ENCODE data around the gene SAMD8.
A peak's percentile ranks its signal among the peaks of the same experiment; 100 is the strongest.

SAMD8 gene

DNA sequence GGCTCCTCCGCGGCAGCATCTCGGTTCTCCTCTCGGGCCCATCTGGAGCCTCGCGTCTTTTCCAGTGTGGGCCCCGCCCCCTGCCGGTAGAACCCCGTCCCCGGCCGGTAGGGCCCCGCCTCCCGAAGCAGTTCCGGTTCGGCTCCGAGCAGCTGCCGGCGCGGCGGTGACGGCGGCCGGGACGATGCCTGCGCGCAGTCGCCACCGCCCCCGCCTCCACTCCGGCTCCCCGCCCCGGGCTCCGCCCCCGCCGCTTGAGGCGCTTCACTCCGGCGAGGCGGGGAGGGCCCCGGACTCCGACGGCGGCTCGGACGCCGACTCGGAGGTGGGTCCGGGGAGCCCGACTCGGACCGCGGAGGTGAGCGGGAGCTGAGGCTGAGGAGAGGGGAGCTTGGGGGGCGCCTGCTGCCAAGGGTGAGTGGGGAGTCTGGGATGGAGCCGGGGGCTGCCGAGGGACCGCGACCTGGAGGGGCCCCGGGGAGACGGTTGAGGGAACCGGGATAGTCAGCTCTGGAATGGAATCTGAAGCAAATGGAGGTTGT lies at the start of gene SAMD8:
Gene SAMD8, plus strand, starts transcription at position 292 of the 542 bp plus-strand sequence. CDS start 38,873 bp downstream, outside the sequence.
- Mint-ChIP-seq H3K4me1 (ENCODE audit: low read depth) (peaks cover 43% of the 10 kb centered on the region), H3K27me3 (ENCODE audit: low read depth) (no peaks in the 10 kb centered on the region), H3K27ac (peak within 1 kb of the TSS; percentile 92), H3K4me3 (peak within 1 kb of the TSS; percentile 87), H3K9me3 (no peaks in the 10 kb centered on the region), H3K36me3 (ENCODE audit: low read depth) (no peaks in the 10 kb centered on the region)
- peak; percentile 98 for DNase-seq (ENCODE audit: low spot score)

DNA sequence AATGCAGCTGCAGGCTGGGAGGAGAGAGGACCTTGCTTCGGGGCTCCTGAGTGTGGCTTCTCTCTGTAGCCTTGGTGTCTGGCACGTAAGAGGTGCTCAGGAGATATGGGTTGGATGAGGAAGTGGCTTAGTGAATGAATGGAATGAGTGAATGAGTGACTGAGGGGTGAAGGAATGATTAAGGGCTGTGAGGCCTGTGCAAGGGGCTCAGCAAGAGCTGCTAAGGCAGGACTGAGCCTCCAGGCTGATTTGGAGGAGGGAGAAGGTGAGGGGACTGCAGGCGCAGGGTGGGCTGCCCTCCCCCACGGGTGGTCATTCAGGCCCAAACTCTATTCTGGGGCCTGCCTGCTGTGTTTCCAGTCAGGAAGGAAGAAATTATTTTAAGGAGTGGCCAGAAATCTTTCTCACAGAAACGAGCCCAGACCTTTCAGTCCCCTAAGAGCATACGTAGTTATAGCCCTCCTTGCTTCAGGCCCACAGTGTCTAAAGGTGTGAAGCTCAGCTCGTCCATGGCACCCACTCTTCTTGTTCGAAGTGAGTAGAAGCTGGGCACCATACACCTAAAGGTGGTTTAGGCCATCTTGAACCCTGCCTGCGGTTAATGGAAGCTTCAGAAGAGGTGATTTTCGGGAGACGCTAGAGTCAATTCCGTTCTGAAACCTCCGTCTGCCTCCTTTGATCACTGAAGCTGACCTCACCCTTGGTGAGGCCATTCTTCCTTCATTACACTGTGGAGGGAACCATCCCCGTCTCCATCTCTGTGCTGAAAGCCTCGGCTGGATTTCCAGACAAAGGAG lies 49.5 kb upstream of the SAMD8 start:
- no peak for DNase-seq (ENCODE audit: low spot score)
- H3K36me3 Mint-ChIP-seq (ENCODE audit: low read depth) = no peaks in the 10 kb centered on the region
- H3K4me3 Mint-ChIP-seq = no peak overlapping the region
- no peaks in the 10 kb centered on the region for H3K27me3 Mint-ChIP-seq (ENCODE audit: low read depth)
- no peaks in the 10 kb centered on the region for H3K9me3 Mint-ChIP-seq
- H3K27ac Mint-ChIP-seq = no peak overlapping the region
- H3K4me1 Mint-ChIP-seq (ENCODE audit: low read depth) = peaks cover 2% of the 10 kb centered on the region

DNA sequence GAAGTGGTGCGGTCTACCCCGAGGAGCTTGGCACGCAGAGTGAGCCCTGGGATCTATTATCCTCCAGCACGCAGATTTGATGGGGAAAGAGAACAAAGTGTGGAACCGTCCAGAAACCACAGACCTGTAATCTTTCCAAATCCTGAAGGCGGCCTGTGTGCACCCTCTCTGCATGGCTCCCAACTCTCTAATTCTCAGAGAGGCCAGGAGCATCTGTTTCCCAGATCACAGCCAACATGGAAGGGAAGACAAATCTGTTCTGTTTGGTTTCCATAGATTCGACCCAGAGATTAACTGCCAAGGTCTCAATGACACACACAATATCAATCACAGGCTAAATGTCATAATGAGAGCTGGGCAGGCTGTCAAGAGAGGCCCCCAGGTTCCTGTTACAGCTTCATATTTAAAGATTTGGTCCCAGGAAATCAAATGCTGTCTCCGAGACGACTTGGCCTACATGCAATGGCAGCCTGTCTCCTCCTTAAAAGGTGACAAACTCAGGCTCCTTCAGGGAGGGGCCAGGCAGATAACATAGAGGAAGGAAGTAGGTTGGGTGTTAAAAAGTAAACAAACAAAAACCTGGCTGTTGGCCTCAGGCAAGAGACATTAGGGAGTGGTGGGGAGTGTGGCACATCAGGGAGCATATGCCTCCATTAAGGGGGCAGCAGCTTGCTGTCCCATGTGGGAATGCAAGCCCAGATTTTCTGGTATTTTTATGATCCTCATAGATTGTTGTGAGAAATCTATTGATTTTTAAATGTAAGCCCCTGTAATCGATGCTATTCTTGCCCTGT lies 48.8 kb upstream of the SAMD8 start:
- peaks cover 2% of the 10 kb centered on the region for H3K4me1 Mint-ChIP-seq (ENCODE audit: low read depth)
- no peak for DNase-seq (ENCODE audit: low spot score)

DNA sequence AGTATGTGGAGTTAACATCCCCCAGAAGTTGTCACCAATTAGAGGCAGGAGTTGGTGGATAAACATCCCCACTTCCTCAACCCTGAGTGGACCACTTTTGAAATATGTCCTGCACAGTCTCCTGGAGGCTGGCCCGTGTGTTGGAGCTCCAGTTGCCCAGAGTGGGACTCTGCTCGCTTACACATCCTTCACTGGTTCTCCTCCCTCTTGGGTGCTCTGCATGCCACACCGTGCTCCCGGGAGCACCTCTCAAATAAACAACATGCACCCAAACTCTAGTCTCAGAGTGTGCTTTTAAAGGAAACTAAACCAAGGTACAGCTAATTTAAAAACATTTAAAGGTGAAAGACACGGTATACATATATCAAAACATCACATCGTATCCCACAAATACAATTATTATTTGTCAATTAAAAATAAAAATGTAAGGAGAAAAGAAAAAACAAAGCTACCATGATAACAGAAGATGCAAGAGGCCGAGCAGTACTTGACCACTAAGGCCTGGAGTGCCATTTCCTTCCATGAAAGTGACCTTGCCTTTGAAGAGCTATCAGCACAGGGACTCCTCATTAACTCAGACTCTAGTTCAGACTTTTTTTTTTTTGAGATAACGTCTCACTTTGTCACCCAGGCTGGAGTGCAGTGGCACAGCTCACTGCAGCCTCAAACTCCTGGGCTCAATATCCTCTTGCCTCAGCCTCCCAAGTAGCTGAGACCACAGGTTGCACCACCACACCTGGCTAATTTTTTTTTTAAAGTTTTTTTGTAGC lies 47.8 kb upstream of the SAMD8 start:
- Mint-ChIP-seq H3K27me3 (ENCODE audit: low read depth) (no peaks in the 10 kb centered on the region), H3K4me1 (ENCODE audit: low read depth) (peaks cover 2% of the 10 kb centered on the region), H3K9me3 (no peaks in the 10 kb centered on the region), H3K4me3 (no peak overlapping the region), H3K36me3 (ENCODE audit: low read depth) (no peaks in the 10 kb centered on the region), H3K27ac (no peak overlapping the region)
- DNase-seq (ENCODE audit: low spot score) = no peak

More for the DNA sequence above, 48.8 kb upstream of the SAMD8 start:
- H3K9me3 Mint-ChIP-seq = no peaks in the 10 kb centered on the region
- H3K36me3 Mint-ChIP-seq (ENCODE audit: low read depth) = no peaks in the 10 kb centered on the region
- no peak overlapping the region for H3K4me3 Mint-ChIP-seq
- H3K27me3 Mint-ChIP-seq (ENCODE audit: low read depth) = no peaks in the 10 kb centered on the region
- H3K27ac Mint-ChIP-seq = no peak overlapping the region

DNA sequence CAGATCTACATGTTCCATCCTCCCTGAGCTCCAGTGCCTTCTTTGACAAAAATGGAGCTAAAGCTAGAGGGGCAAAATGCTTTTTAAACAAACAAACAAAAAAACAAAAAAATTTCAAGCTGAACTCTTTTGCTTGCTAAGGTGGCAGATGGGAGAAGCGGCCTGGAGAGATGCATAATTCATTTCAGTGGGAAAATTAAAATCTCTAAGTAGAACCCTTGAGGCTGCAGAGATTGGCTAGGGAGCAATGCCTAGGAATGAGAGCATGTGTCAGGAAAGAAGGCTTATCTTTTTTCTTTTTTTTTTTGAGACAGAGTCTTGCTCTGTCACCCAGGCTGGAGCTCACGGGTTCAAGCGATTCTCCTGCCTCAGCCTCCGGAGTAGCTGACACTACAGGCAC lies 46.4 kb upstream of the SAMD8 start:
- H3K27me3 Mint-ChIP-seq (ENCODE audit: low read depth) = no peaks in the 10 kb centered on the region
- H3K9me3 Mint-ChIP-seq = no peaks in the 10 kb centered on the region
- no peak overlapping the region for H3K4me3 Mint-ChIP-seq
- no peak overlapping the region for H3K27ac Mint-ChIP-seq
- no peaks in the 10 kb centered on the region for H3K36me3 Mint-ChIP-seq (ENCODE audit: low read depth)
- peaks cover 2% of the 10 kb centered on the region for H3K4me1 Mint-ChIP-seq (ENCODE audit: low read depth)
- DNase-seq (ENCODE audit: low spot score) = no peak

DNA sequence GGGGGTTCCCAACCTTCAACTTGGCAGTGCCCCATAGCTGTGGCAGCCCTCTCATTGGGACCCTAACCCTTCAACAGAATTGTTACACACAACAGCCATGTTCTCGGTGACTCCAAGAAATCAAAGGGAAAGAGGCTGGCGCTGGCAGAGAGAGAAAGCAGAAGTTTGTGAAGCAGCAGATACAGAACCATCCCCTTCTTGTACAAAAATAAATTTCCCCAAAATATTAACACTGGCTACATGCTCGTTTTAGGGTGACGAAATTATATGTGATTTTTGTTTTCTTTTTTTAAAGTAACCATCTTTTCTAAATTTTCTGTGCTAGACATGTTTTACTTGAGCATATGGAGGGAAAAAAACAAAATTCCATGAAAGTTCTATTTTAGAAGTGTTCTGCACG lies 45.2 kb upstream of the SAMD8 start:
- Mint-ChIP-seq H3K4me1 (ENCODE audit: low read depth) (peaks cover 2% of the 10 kb centered on the region), H3K27me3 (ENCODE audit: low read depth) (no peaks in the 10 kb centered on the region), H3K36me3 (ENCODE audit: low read depth) (no peaks in the 10 kb centered on the region), H3K4me3 (no peak overlapping the region), H3K27ac (no peak overlapping the region), H3K9me3 (no peaks in the 10 kb centered on the region)
- no peak for DNase-seq (ENCODE audit: low spot score)

DNA sequence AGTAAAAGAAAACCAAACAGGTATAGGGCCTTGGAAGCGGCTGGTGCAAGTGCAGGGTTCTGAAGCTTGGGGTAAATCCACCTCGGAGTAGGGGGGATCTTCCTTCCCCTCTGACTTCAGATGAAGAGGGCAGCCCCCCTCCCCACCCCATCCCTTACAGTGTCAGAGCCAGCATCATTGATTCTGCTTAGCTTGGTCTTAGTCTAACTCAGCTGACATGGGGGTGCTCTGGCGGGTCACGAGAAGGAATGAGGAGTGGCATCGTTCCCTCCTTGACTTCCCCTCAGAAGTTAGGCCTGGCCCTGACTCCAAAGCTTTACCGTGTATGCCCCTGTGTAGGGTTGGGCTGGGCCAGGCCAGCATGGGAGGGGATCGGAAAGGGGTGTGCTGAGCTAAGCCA lies 44.2 kb upstream of the SAMD8 start:
- Mint-ChIP-seq H3K27me3 (ENCODE audit: low read depth) (no peaks in the 10 kb centered on the region), H3K27ac (no peak overlapping the region), H3K4me3 (no peak overlapping the region), H3K9me3 (no peaks in the 10 kb centered on the region), H3K36me3 (ENCODE audit: low read depth) (no peaks in the 10 kb centered on the region), H3K4me1 (ENCODE audit: low read depth) (peaks cover 2% of the 10 kb centered on the region)
- no peak for DNase-seq (ENCODE audit: low spot score)

DNA sequence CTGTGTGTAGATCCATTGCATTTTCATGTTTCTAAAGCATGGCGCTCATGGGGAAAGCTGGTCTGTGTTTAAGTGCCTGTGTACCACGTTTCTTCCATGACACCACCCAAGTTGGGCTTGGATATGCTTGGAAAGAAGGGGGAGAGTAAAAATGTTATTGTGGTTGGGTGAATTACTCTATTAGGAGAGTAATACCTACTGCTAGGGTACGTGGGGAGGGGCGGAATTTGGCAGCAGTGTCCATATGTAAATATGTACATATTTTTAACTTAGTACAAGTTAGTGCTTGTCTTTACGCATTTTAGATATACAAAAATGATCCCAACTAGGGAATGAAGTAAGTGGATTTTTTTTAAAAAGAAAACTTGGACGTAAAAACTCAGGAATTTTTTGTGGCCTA lies 42.9 kb upstream of the SAMD8 start:
- DNase-seq (ENCODE audit: low spot score) = no peak
- H3K36me3 Mint-ChIP-seq (ENCODE audit: low read depth) = no peaks in the 10 kb centered on the region
- H3K27ac Mint-ChIP-seq = no peak overlapping the region
- H3K27me3 Mint-ChIP-seq (ENCODE audit: low read depth) = no peaks in the 10 kb centered on the region
- H3K4me3 Mint-ChIP-seq = no peak overlapping the region
- no peaks in the 10 kb centered on the region for H3K9me3 Mint-ChIP-seq
- no peaks in the 10 kb centered on the region for H3K4me1 Mint-ChIP-seq (ENCODE audit: low read depth)

DNA sequence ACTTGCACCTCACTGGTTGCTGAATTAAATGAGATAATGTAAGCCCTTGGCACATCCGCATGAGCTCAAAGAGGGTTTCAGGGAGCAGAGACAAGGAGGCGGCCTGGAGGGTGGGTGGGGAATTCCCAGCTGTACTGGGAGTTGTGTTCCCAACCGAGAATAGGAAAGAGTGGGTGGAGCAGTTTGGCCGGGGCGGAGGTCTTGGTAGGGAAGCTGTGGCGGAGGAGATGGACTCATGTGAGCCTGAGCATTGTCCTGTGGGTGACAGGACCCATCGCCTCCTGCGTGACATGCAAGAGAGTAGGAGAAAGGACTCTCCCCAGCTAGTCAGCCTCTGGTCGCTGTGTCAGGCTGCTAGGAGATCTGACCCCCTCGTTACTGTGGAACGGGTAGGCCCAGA lies 41.0 kb upstream of the SAMD8 start:
- Mint-ChIP-seq H3K4me1 (ENCODE audit: low read depth) (peaks cover 4% of the 10 kb centered on the region), H3K36me3 (ENCODE audit: low read depth) (no peaks in the 10 kb centered on the region), H3K9me3 (no peaks in the 10 kb centered on the region), H3K27ac (no peak overlapping the region), H3K27me3 (ENCODE audit: low read depth) (no peaks in the 10 kb centered on the region), H3K4me3 (no peak overlapping the region)
- DNase-seq (ENCODE audit: low spot score) = no peak

DNA sequence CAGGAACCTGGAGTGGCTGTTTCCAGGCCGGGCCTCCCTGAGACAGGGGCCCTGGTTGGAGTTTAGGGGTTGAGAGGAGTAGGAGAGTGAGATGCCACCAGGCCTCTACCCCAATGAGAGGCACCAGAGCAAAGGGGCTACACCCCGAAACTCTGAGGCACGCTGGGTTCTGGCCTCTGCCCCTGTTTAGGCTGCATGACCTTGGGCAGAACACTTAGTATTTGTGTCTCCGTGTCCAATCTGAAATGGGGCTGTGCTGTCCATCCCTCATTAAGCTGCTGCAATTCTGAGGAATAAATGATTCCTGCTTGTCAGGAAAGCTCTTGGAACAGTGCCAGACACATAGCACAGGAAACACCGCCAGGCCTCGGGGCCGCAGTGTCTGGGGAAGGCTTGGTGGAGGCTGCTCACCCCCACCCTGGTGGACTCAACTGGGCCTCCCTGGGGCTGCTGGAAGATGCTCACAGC lies 40.5 kb upstream of the SAMD8 start:
- no peak overlapping the region for H3K27ac Mint-ChIP-seq
- no peaks in the 10 kb centered on the region for H3K27me3 Mint-ChIP-seq (ENCODE audit: low read depth)
- no peak overlapping the region for H3K4me3 Mint-ChIP-seq

DNA sequence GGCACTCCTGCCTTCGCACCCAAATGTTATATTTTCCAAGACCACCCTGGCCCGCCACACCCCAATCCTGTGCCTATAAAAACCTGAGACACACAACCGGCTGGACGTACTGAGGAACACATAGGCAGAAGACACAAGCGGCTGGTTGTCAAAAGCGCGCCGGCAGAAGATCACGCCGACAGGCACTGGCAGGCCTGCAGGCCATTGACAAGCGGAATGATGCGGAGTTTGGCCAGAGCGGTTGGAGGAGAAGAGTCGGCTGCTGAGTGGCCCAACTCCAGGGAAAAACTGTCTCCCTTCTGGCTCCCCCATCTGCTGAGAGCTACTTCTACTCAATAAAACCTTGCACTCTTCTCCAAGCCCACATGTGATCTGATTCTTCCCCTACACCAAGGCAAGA lies 39.7 kb upstream of the SAMD8 start:
- DNase-seq (ENCODE audit: low spot score) = no peak
- Mint-ChIP-seq H3K27me3 (ENCODE audit: low read depth) (no peaks in the 10 kb centered on the region), H3K4me3 (no peak overlapping the region), H3K36me3 (ENCODE audit: low read depth) (no peaks in the 10 kb centered on the region), H3K27ac (no peak overlapping the region), H3K9me3 (no peaks in the 10 kb centered on the region), H3K4me1 (ENCODE audit: low read depth) (peaks cover 4% of the 10 kb centered on the region)

More for the DNA sequence above, 40.5 kb upstream of the SAMD8 start:
- no peak for DNase-seq (ENCODE audit: low spot score)
- no peaks in the 10 kb centered on the region for H3K36me3 Mint-ChIP-seq (ENCODE audit: low read depth)
- H3K9me3 Mint-ChIP-seq = no peaks in the 10 kb centered on the region
- peaks cover 4% of the 10 kb centered on the region for H3K4me1 Mint-ChIP-seq (ENCODE audit: low read depth)

DNA sequence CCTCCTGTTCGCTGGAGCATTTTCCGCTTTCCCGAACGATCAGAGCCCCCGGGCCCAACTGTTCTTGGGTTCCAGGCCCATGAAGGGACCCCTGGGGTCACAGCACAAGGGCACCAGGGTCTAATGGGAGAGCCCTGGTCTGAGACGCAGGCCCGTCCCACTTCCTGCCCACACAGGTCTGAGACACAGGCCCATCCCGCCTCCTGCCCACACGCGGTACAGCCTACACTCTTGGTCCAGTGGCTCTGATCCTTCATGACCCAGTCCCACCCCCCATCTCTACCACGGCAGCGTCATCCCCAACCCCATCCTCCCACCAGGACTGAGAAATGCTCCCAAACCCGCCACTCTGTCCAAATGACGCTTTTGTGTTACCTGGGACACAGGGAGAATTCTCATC lies 38.7 kb upstream of the SAMD8 start:
- Mint-ChIP-seq H3K27me3 (ENCODE audit: low read depth) (no peaks in the 10 kb centered on the region), H3K4me3 (no peak overlapping the region), H3K4me1 (ENCODE audit: low read depth) (peaks cover 4% of the 10 kb centered on the region), H3K9me3 (no peaks in the 10 kb centered on the region), H3K36me3 (ENCODE audit: low read depth) (no peaks in the 10 kb centered on the region), H3K27ac (no peak overlapping the region)
- no peak for DNase-seq (ENCODE audit: low spot score)

DNA sequence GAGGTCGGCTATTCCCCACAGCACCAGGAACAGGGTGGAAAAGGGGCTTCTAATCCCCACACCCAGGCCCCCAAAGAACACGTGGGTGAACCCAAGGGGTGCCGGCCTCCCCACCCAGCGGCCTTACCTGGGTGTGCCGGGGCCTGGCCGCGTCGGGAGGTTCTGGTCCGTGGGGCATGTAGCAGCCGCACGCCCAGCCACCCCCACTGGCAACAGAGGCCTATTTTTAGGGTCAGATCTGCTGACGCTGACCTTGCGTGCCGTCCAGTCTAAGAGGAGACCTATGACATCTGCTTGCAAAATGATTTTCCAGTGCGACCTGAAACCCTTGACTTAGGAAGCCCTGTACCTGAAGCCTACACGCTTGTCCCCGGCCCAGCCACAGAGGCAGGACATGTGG lies 38.0 kb upstream of the SAMD8 start:
- no peaks in the 10 kb centered on the region for H3K36me3 Mint-ChIP-seq (ENCODE audit: low read depth)
- no peaks in the 10 kb centered on the region for H3K27me3 Mint-ChIP-seq (ENCODE audit: low read depth)
- peaks cover 4% of the 10 kb centered on the region for H3K4me1 Mint-ChIP-seq (ENCODE audit: low read depth)
- H3K27ac Mint-ChIP-seq = no peak overlapping the region
- H3K9me3 Mint-ChIP-seq = no peaks in the 10 kb centered on the region
- no peak for DNase-seq (ENCODE audit: low spot score)
- H3K4me3 Mint-ChIP-seq = no peak overlapping the region
